ENCODE data around the gene RPL22. TPM values are rescaled to one million over a fixed set of nuclear protein-coding genes. Genes with fewer than 3 reads are reported as not detected.
A peak's percentile ranks its signal among the peaks of the same experiment; 100 is the strongest.

The RPL22 gene
- total RNA-seq, 1 donor, result 93.0 TPM

- peaks cover 25% of the 10 kb centered on the region for H3K79me2 ChIP-seq (ENCODE audit: insufficient read depth, low read length)
- no peak overlapping the region for H3K4me3 ChIP-seq (ENCODE audit: insufficient read depth, low read length)
- no peak for TF ChIP-seq CTCF (IDR thresholded peaks at IDR 0.05; ENCODE audit: extremely low read depth, low read depth, low read length)
- H3K4me2 ChIP-seq (ENCODE audit: insufficient read depth, low read length), result no peak overlapping the region
- H4K20me1 ChIP-seq (ENCODE audit: insufficient read depth, low read length), result peaks cover 10% of the 10 kb centered on the region
- H2AFZ ChIP-seq (ENCODE audit: low read length), result no peak overlapping the region
- no peaks in the 10 kb centered on the region for H3K27me3 ChIP-seq (ENCODE audit: insufficient read depth, low read length)
- peaks cover 3% of the 10 kb centered on the region for H3K36me3 ChIP-seq (ENCODE audit: insufficient read depth, low read length)
- peaks cover 18% of the 10 kb centered on the region for H3K4me1 ChIP-seq (ENCODE audit: insufficient read depth, low read length)
- no peaks in the 10 kb centered on the region for H3K9me3 ChIP-seq (ENCODE audit: low read depth, low read length)
- no peak overlapping the region for H3K27ac ChIP-seq (ENCODE audit: low read depth, low read length)
- no peak for DNase-seq (ENCODE audit: insufficient read length, low spot score, missing footprints)
Measured at GRCh38 chr1:6202256-6202655, 2.9 kb upstream of the RPL22 start.

GRCh38 chr1:6200188-6200809 lies 904 bp upstream of the RPL22 start:
- H4K20me1 ChIP-seq (ENCODE audit: insufficient read depth, low read length), result peaks cover 17% of the 10 kb centered on the region
- peaks cover 18% of the 10 kb centered on the region for H3K4me1 ChIP-seq (ENCODE audit: insufficient read depth, low read length)
- no peaks in the 10 kb centered on the region for H3K27me3 ChIP-seq (ENCODE audit: insufficient read depth, low read length)
- peaks cover 21% of the 10 kb centered on the region for H3K36me3 ChIP-seq (ENCODE audit: insufficient read depth, low read length)
- H2AFZ ChIP-seq (ENCODE audit: low read length), result peak overlapping the region; percentile 77
- H3K4me3 ChIP-seq (ENCODE audit: insufficient read depth, low read length), result peak overlapping the region; percentile 88
- peak overlapping the region; percentile 85 for H3K27ac ChIP-seq (ENCODE audit: low read depth, low read length)
- no peak for DNase-seq (ENCODE audit: insufficient read length, low spot score, missing footprints)
- H3K79me2 ChIP-seq (ENCODE audit: insufficient read depth, low read length), result peaks cover 43% of the 10 kb centered on the region
- no peak for TF ChIP-seq CTCF (IDR thresholded peaks at IDR 0.05; ENCODE audit: extremely low read depth, low read depth, low read length)
- no peaks in the 10 kb centered on the region for H3K9me3 ChIP-seq (ENCODE audit: low read depth, low read length)
- H3K4me2 ChIP-seq (ENCODE audit: insufficient read depth, low read length), result peak overlapping the region; percentile 83

DNA sequence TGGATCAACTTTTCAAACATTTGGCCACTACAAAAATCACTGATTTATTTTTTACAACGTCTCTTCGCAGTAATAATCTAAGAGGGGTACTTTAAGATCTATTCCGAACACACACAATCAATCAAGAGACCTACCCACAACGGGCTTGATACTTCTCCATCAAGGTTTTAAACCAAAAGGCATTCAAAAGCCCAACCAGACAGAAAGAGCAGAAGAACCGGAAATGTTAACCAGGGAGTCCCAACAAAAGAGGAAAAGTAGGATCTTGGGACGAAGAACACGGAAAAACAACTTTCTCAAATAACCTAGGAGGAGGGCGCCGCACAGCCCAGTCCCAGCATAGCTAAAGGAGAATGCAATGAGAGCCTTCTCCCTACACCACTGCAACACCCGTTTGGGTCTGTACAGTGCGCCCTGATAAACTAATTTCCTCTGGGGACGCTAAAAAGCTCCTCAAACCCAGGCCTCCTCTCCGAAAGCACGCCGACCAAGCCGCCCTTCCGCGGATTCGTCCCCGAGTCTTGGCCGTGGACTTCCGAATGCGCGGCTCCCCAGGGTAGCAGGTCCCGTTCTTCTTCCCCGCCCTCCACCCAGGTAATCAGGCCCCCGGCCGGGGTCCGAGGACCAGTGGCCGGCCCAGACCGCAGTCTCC lies 623 bp downstream of the RPL22 start:
- Histone ChIP-seq H3K4me2 (ENCODE audit: insufficient read depth, low read length) (peak overlapping the region; percentile 83), H3K9me3 (ENCODE audit: low read depth, low read length) (no peaks in the 10 kb centered on the region), H3K4me1 (ENCODE audit: insufficient read depth, low read length) (peaks cover 18% of the 10 kb centered on the region), H3K36me3 (ENCODE audit: insufficient read depth, low read length) (peaks cover 36% of the 10 kb centered on the region), H3K27ac (ENCODE audit: low read depth, low read length) (peak overlapping the region; percentile 85), H4K20me1 (ENCODE audit: insufficient read depth, low read length) (peaks cover 26% of the 10 kb centered on the region), H3K79me2 (ENCODE audit: insufficient read depth, low read length) (peaks cover 53% of the 10 kb centered on the region), H3K4me3 (ENCODE audit: insufficient read depth, low read length) (peak overlapping the region; percentile 88), H2AFZ (ENCODE audit: low read length) (peak overlapping the region; percentile 71), H3K27me3 (ENCODE audit: insufficient read depth, low read length) (no peaks in the 10 kb centered on the region)
- peak; percentile 77 for DNase-seq (ENCODE audit: insufficient read length, low spot score, missing footprints)
- no peak for TF ChIP-seq CTCF (IDR thresholded peaks at IDR 0.05; ENCODE audit: extremely low read depth, low read depth, low read length)

- Histone ChIP-seq H3K79me2 (ENCODE audit: insufficient read depth, low read length) (peaks cover 57% of the 10 kb centered on the region), H3K9me3 (ENCODE audit: low read depth, low read length) (no peaks in the 10 kb centered on the region), H4K20me1 (ENCODE audit: insufficient read depth, low read length) (peaks cover 29% of the 10 kb centered on the region), H3K36me3 (ENCODE audit: insufficient read depth, low read length) (peaks cover 43% of the 10 kb centered on the region), H3K4me3 (ENCODE audit: insufficient read depth, low read length) (peak overlapping the region; percentile 88), H3K27me3 (ENCODE audit: insufficient read depth, low read length) (no peaks in the 10 kb centered on the region), H3K27ac (ENCODE audit: low read depth, low read length) (peak overlapping the region; percentile 85), H2AFZ (ENCODE audit: low read length) (no peak overlapping the region), H3K4me1 (ENCODE audit: insufficient read depth, low read length) (peaks cover 18% of the 10 kb centered on the region), H3K4me2 (ENCODE audit: insufficient read depth, low read length) (peak overlapping the region; percentile 83)
- DNase-seq (ENCODE audit: insufficient read length, low spot score, missing footprints), result peak; percentile 60
- no peak for TF ChIP-seq CTCF (IDR thresholded peaks at IDR 0.05; ENCODE audit: extremely low read depth, low read depth, low read length)
Measured at GRCh38 chr1:6197746-6198427, 1.5 kb downstream of the RPL22 start.
